Neural progenitor cell (in vitro differentiated cells): Measurements from ENCODE around the gene AKAP1. TPM values are rescaled to one million over a fixed set of nuclear protein-coding genes. Genes with fewer than 3 reads are reported as not detected.

ENCODE experiments used
- DNase-seq: peaks from one replicate; pipeline ENCODE4 v3.0.0-alpha.2; 2016; ENCODE audit warnings: low spot score
- H2AFZ ChIP-seq: fragments of 200-600 bp; sonication (generic); replicated peaks from 2 replicates; pipeline ENCODE4 v1.6.1; 2016; ENCODE audit warnings: antibody characterized with exemption
- H3F3A ChIP-seq: fragments of 200-600 bp; sonication (generic); 2 replicates; pipeline ENCODE4 v1.6.1; 2016; ENCODE audit warnings: antibody characterized with exemption, low read depth
- H3K27ac ChIP-seq: fragments of 200-600 bp; sonication (generic); 2 replicates; pipeline ENCODE4 v1.5.1; 2016; ENCODE audit warnings: mild to moderate bottlenecking
- H3K27me3 ChIP-seq: fragments of 200-600 bp; sonication (generic); 2 replicates; pipeline ENCODE4 v1.6.1; 2016; ENCODE audit warnings: mild to moderate bottlenecking, moderate library complexity
- H3K36me3 ChIP-seq: fragments of 200-600 bp; sonication (generic); 2 replicates; pipeline ENCODE4 v1.5.1; 2016
- H3K4me1 ChIP-seq: fragments of 200-600 bp; sonication (generic); 2 replicates; pipeline ENCODE4 v1.6.1; 2016; ENCODE audit warnings: mixed run types
- H3K4me2 ChIP-seq: fragments of 200-600 bp; sonication (generic); 2 replicates; pipeline ENCODE4 v1.6.1; 2016
- H3K4me3 ChIP-seq: fragments of 200-600 bp; sonication (generic); 2 replicates; pipeline ENCODE4 v1.5.1; 2016
- H3K79me2 ChIP-seq: fragments of 200-600 bp; sonication (generic); 2 replicates; pipeline ENCODE4 v1.6.1; 2016; ENCODE audit warnings: low read depth
- H3K9ac ChIP-seq: fragments of 200-600 bp; sonication (generic); 2 replicates; pipeline ENCODE4 v1.6.1; 2016
- H3K9me3 ChIP-seq: fragments of 200-600 bp; sonication (generic); 2 replicates; pipeline ENCODE4 v1.5.1; 2016; ENCODE audit warnings: low read depth
- H4K20me1 ChIP-seq: fragments of 200-600 bp; sonication (generic); 2 replicates; pipeline ENCODE4 v1.6.1; 2016; ENCODE audit warnings: low read depth
- H3K27ac Mint-ChIP-seq: 3 replicates; pipeline ENCODE4 v1.8.0; 2021; ENCODE audit warnings: mixed read lengths
- H3K27me3 Mint-ChIP-seq: 2 replicates; pipeline ENCODE4 v1.8.0; 2022; ENCODE audit warnings: low read depth, mild to moderate bottlenecking, inconsistent platforms, moderate library complexity, mixed read lengths; ENCODE audit not compliant: insufficient read depth
- H3K36me3 Mint-ChIP-seq: 3 replicates; pipeline ENCODE4 v1.8.0; 2021; ENCODE audit warnings: mixed read lengths
- H3K4me1 Mint-ChIP-seq: 3 replicates; pipeline ENCODE4 v1.8.0; 2021; ENCODE audit warnings: mixed read lengths
- H3K4me3 Mint-ChIP-seq: 3 replicates; pipeline ENCODE4 v1.8.0; 2021; ENCODE audit warnings: mild to moderate bottlenecking, moderate library complexity, mixed read lengths
- H3K9me3 Mint-ChIP-seq: 3 replicates; pipeline ENCODE4 v1.8.0; 2020; ENCODE audit warnings: mixed read lengths
- CTCF ChIP-seq: fragments of 200-600 bp; sonication (generic); IDR thresholded peaks from 2 replicates; pipeline ENCODE4 v1.5.1; 2017; ENCODE audit warnings: antibody characterized with exemption, mild to moderate bottlenecking
- EZH2 ChIP-seq: fragments of 200-600 bp; sonication (generic); IDR thresholded peaks from 2 replicates; pipeline ENCODE4 v1.6.1; 2017; ENCODE audit warnings: antibody characterized with exemption, mild to moderate bottlenecking, moderate library complexity
- EZH2phosphoT487 ChIP-seq: fragments of 200-600 bp; sonication (generic); IDR thresholded peaks from 2 replicates; pipeline ENCODE4 v1.6.1; 2017; ENCODE audit warnings: antibody characterized with exemption
- total RNA-seq: library from RNA; depleted of rRNA; stranded (reverse); fragments of >200 nt; gene quantifications from 2 replicates; pipeline ENCODE4 v1.2.3, GENCODE V29; 2015; ENCODE audit warnings: low replicate concordance

Gene AKAP1
- total RNA-seq, 1 donor from 2014 or later: 8.8 TPM

- no peak overlapping the region for H3K27ac ChIP-seq
- Mint-ChIP-seq H3K27me3 (no peaks in the 10 kb centered on the region), H3K27ac (no peak overlapping the region), H3K4me1 (peaks cover 53% of the 10 kb centered on the region), H3K9me3 (peaks cover 3% of the 10 kb centered on the region), H3K36me3 (no peaks in the 10 kb centered on the region), H3K4me3 (no peak overlapping the region)
- DNase-seq: no peak
- peak overlapping the region; percentile 33 for H3K4me2 ChIP-seq
- no peak overlapping the region for H2AFZ ChIP-seq
- H3K36me3 ChIP-seq: no peaks in the 10 kb centered on the region
- H3K4me3 ChIP-seq: no peak overlapping the region
- H3K9ac ChIP-seq: no peak overlapping the region
- H3K27me3 ChIP-seq: peaks cover 10% of the 10 kb centered on the region
- H3K79me2 ChIP-seq: peaks cover 100% of the 10 kb centered on the region
- H4K20me1 ChIP-seq: peaks cover 57% of the 10 kb centered on the region
- TF ChIP-seq CTCF: no peak
- peaks cover 59% of the 10 kb centered on the region for H3K4me1 ChIP-seq
- peaks cover 21% of the 10 kb centered on the region for H3F3A ChIP-seq
- H3K9me3 ChIP-seq: no peaks in the 10 kb centered on the region
Measured at GRCh38 chr17:57091186-57091618, 6.2 kb downstream of the AKAP1 start.

DNA sequence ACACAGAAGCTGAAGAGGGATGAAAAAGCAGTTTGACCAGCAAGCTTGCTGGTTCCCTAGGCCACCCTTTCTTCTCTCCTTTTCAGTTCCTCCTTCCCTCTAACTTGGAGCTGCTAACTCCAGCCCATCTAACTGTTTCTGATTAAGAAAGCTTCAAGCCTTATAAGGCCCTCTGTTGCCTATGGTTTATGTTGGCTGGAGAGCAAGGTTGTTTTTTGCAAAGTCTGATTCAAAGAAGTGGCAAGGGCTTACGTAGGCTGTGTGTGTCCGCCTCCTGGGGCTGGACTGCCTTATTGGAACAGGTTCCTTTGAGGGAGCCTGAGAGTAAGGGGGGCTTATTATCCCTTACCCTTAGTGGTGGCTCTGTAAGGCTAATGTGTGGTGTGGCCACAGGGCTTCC is 7.1 kb downstream of the AKAP1 start:
- Mint-ChIP-seq H3K4me1 (peaks cover 50% of the 10 kb centered on the region), H3K36me3 (no peaks in the 10 kb centered on the region), H3K4me3 (no peak overlapping the region), H3K27ac (peak overlapping the region; percentile 5), H3K9me3 (peaks cover 3% of the 10 kb centered on the region), H3K27me3 (no peaks in the 10 kb centered on the region)
- Histone ChIP-seq H3K27me3 (peaks cover under 1% of the 10 kb centered on the region), H3K79me2 (peaks cover 99% of the 10 kb centered on the region), H3K27ac (no peak overlapping the region), H3K4me2 (peak overlapping the region; percentile 57), H3K9me3 (no peaks in the 10 kb centered on the region), H3F3A (peaks cover 21% of the 10 kb centered on the region), H2AFZ (no peak overlapping the region), H3K36me3 (no peaks in the 10 kb centered on the region), H3K9ac (peak overlapping the region; percentile 17), H3K4me1 (peaks cover 50% of the 10 kb centered on the region), H3K4me3 (no peak overlapping the region), H4K20me1 (peaks cover 48% of the 10 kb centered on the region)
- no peak for DNase-seq
- TF ChIP-seq EZH2: no peak
- no peak for TF ChIP-seq EZH2phosphoT487
- no peak for TF ChIP-seq CTCF

DNA sequence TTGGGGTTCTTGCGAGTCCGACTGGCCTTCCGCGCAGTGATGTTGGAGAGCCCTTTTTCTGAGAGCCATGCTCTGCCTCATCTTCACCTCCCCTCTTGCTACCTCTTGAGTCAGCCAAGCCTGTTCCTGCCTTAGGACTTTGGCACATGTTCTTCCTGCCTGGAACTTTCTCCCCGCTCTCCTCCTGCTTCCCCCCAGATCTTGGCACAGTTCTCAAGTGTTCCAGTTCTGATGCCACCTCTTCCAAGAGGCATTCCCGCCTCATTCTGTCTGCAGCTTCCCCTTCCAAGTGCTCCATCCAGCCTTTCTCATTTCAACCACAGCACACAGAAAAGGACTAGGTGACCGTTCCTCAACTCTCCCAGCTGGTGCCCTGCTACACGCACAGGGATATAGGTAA is 7.7 kb downstream of the AKAP1 start:
- Histone ChIP-seq H2AFZ (no peak overlapping the region), H3K27me3 (no peaks in the 10 kb centered on the region), H3K4me2 (peak overlapping the region; percentile 57), H3K9me3 (no peaks in the 10 kb centered on the region), H4K20me1 (peaks cover 43% of the 10 kb centered on the region), H3K36me3 (no peaks in the 10 kb centered on the region), H3K79me2 (peaks cover 99% of the 10 kb centered on the region), H3K27ac (no peak overlapping the region), H3F3A (peaks cover 20% of the 10 kb centered on the region), H3K4me1 (peaks cover 50% of the 10 kb centered on the region), H3K9ac (no peak overlapping the region), H3K4me3 (no peak overlapping the region)
- Mint-ChIP-seq H3K27me3 (no peaks in the 10 kb centered on the region), H3K9me3 (peaks cover 3% of the 10 kb centered on the region), H3K4me1 (peaks cover 51% of the 10 kb centered on the region), H3K4me3 (no peak overlapping the region), H3K27ac (peak overlapping the region; percentile 6), H3K36me3 (no peaks in the 10 kb centered on the region)
- DNase-seq: no peak
- TF ChIP-seq CTCF (no peak), EZH2 (no peak), EZH2phosphoT487 (no peak)
